Smooth muscle cell (in vitro differentiated cells): ENCODE results near the gene NEK7. TPM values are rescaled to one million over a fixed set of nuclear protein-coding genes. Genes with fewer than 3 reads are reported as not detected.

Source experiments
- DNase-seq: peaks from one replicate; lab custom pipeline; 2025; ENCODE audit not compliant: unreplicated experiment; lab: John Stamatoyannopoulos, UW
- H2AFZ ChIP-seq: fragments of 200-600 bp; sonication (generic); 2 replicates; pipeline ENCODE4 v1.6.0; 2016; ENCODE audit warnings: antibody characterized with exemption, low read depth, mild to moderate bottlenecking
- H3F3A ChIP-seq: fragments of 200-600 bp; sonication (generic); 2 replicates; pipeline ENCODE4 v1.6.0; 2017; ENCODE audit warnings: antibody characterized with exemption, low read depth
- H3K27ac ChIP-seq: fragments of 200-600 bp; sonication (generic); 2 replicates; pipeline ENCODE4 v1.5.1; 2016; ENCODE audit warnings: low read depth, mild to moderate bottlenecking
- H3K27me3 ChIP-seq: fragments of 200-600 bp; sonication (generic); 2 replicates; pipeline ENCODE4 v1.6.1; 2016; ENCODE audit warnings: low read depth, mild to moderate bottlenecking
- H3K36me3 ChIP-seq: fragments of 200-600 bp; sonication (generic); 2 replicates; pipeline ENCODE4 v1.5.1; 2016; ENCODE audit warnings: low read depth
- H3K4me1 ChIP-seq: fragments of 200-600 bp; sonication (generic); 2 replicates; pipeline ENCODE4 v1.5.1; 2016; ENCODE audit warnings: low read depth
- H3K4me2 ChIP-seq: fragments of 200-600 bp; sonication (generic); 2 replicates; pipeline ENCODE4 v1.6.0; 2016; ENCODE audit warnings: mild to moderate bottlenecking
- H3K4me3 ChIP-seq: fragments of 200-600 bp; sonication (generic); 2 replicates; pipeline ENCODE4 v1.5.1; 2016; ENCODE audit warnings: mild to moderate bottlenecking
- H3K79me2 ChIP-seq: fragments of 200-600 bp; sonication (generic); 2 replicates; pipeline ENCODE4 v1.6.0; 2016; ENCODE audit warnings: low read depth, mild to moderate bottlenecking
- H3K9ac ChIP-seq: fragments of 200-600 bp; sonication (generic); 2 replicates; pipeline ENCODE4 v1.6.0; 2016; ENCODE audit warnings: low read depth
- H3K9me3 ChIP-seq: fragments of 200-600 bp; sonication (generic); replicated peaks from 2 replicates; pipeline ENCODE4 v1.5.1; 2016; ENCODE audit warnings: low read depth
- H4K20me1 ChIP-seq: fragments of 200-600 bp; sonication (generic); 2 replicates; pipeline ENCODE4 v1.6.0; 2016; ENCODE audit warnings: low read depth
- WGBS: methylation state at CpG from one replicate; pipeline ENCODE4 v1.1.7; 2016; ENCODE audit warnings: low lambda C conversion rate; 5-methylcytosine and 5-hydroxymethylcytosine counted together
- polyA plus RNA-seq: library from polyadenylated mRNA; unstranded; fragments of >200 nt; fragmentation: Nextera tagmentation; extraction: Ambion mirVana; gene quantifications from 2 replicates; pipeline ENCODE4 v1.2.1, GENCODE V29; 2016
- total RNA-seq: library from RNA; depleted of rRNA; stranded (reverse); fragments of >200 nt; gene quantifications from 2 replicates; pipeline ENCODE4 v1.2.3, GENCODE V29; 2014
- TF ChIP-seq, protein P1 (sequence below): fragments of 200-600 bp; sonication (generic); IDR thresholded peaks from 2 replicates; pipeline ENCODE4 v1.5.1; 2017; ENCODE audit warnings: borderline replicate concordance, mild to moderate bottlenecking, antibody characterized with exemption; ENCODE audit not compliant: insufficient read depth, poor library complexity, severe bottlenecking

The NEK7 gene
- total and polyA plus RNA-seq, 2 experiments from 2014 or later, result 26.1 to 141 TPM

- TF ChIP-seq, protein P1, sequence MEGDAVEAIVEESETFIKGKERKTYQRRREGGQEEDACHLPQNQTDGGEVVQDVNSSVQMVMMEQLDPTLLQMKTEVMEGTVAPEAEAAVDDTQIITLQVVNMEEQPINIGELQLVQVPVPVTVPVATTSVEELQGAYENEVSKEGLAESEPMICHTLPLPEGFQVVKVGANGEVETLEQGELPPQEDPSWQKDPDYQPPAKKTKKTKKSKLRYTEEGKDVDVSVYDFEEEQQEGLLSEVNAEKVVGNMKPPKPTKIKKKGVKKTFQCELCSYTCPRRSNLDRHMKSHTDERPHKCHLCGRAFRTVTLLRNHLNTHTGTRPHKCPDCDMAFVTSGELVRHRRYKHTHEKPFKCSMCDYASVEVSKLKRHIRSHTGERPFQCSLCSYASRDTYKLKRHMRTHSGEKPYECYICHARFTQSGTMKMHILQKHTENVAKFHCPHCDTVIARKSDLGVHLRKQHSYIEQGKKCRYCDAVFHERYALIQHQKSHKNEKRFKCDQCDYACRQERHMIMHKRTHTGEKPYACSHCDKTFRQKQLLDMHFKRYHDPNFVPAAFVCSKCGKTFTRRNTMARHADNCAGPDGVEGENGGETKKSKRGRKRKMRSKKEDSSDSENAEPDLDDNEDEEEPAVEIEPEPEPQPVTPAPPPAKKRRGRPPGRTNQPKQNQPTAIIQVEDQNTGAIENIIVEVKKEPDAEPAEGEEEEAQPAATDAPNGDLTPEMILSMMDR, result no peak
- Histone ChIP-seq H3K9ac (peak overlapping the region; percentile 40), H3K4me1 (peaks cover 23% of the 10 kb centered on the region), H3K9me3 (no peaks in the 10 kb centered on the region), H2AFZ (no peak overlapping the region), H4K20me1 (peaks cover 85% of the 10 kb centered on the region), H3F3A (peaks cover 7% of the 10 kb centered on the region), H3K4me2 (peak overlapping the region; percentile 14), H3K27me3 (no peaks in the 10 kb centered on the region), H3K27ac (peak overlapping the region; percentile 78), H3K4me3 (no peak overlapping the region), H3K79me2 (peaks cover 98% of the 10 kb centered on the region), H3K36me3 (no peaks in the 10 kb centered on the region)
- DNase-seq, result no peak
- 78% methylated on average over 5 of the region's 5 CpGs for WGBS
Measured at GRCh38 chr1:198175423-198176170, 18.8 kb downstream of the NEK7 start.

- Histone ChIP-seq H3K4me1 (peaks cover 24% of the 10 kb centered on the region), H3K9me3 (no peaks in the 10 kb centered on the region), H3K4me3 (no peak overlapping the region), H2AFZ (no peak overlapping the region), H3K27me3 (no peaks in the 10 kb centered on the region), H3K79me2 (peaks cover 98% of the 10 kb centered on the region), H3F3A (peaks cover 7% of the 10 kb centered on the region), H3K27ac (peak overlapping the region; percentile 78), H3K4me2 (no peak overlapping the region), H3K9ac (peak overlapping the region; percentile 39), H3K36me3 (no peaks in the 10 kb centered on the region), H4K20me1 (peaks cover 85% of the 10 kb centered on the region)
- WGBS, result 95% methylated on average over 1 of the region's 1 CpG
- no peak for DNase-seq
- TF ChIP-seq, protein P1, result no peak
Measured at GRCh38 chr1:198176179-198176578, 19.4 kb downstream of the NEK7 start.

DNA sequence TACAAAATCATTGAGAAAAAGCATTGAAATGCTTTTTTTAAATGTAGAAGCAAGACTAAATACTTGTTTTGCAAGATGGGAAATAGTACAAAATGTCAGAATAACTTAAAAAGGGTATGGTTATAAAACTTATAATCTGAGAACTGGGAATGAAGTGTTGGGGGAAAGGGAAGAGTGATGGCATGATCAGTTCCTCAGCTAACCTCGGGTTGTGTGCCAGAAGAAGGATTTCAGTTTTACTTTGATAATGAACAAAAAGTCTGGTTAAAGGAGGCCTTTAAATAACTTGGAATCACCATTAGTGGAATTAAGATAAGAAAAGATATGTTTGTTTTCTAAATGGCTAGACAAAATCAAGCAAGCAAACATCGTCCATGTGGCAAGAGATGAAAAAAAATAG is 20.7 kb downstream of the NEK7 start:
- TF ChIP-seq, protein P1, result no peak
- peak overlapping the region; percentile 78 for H3K27ac ChIP-seq
- H3K9ac ChIP-seq, result peak overlapping the region; percentile 36
- peaks cover 98% of the 10 kb centered on the region for H3K79me2 ChIP-seq
- H3K36me3 ChIP-seq, result no peaks in the 10 kb centered on the region
- no peaks in the 10 kb centered on the region for H3K9me3 ChIP-seq
- 21% methylated on average over 2 of the region's 2 CpGs for WGBS
- peaks cover 7% of the 10 kb centered on the region for H3F3A ChIP-seq
- H3K27me3 ChIP-seq, result no peaks in the 10 kb centered on the region
- peak overlapping the region; percentile 64 for H3K4me2 ChIP-seq
- no peak overlapping the region for H2AFZ ChIP-seq
- no peak overlapping the region for H3K4me3 ChIP-seq
- DNase-seq, result no peak
- H3K4me1 ChIP-seq, result peaks cover 24% of the 10 kb centered on the region
- peaks cover 83% of the 10 kb centered on the region for H4K20me1 ChIP-seq

DNA sequence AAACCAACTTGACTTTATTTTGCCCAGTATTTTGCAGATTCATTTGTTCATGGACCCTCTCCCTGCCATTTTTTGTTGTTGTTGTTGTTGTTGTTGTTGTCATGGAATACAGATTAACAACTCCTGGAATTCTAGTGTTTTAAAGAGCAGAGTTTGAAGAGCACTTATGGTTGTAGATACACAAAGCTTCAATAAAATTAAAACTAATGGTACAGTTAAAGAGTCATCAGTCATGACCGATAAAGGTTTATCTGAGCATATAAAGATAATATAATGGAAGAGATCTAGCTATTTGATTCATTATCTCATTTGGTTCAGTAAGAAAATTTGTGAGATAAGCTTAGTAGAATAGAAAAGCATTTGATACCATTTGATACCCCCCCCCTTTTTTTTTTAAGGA is 21.8 kb downstream of the NEK7 start:
- TF ChIP-seq, protein P1, result no peak
- WGBS, result 51% methylated on average over 1 of the region's 1 CpG
- no peak overlapping the region for H3K9ac ChIP-seq
- peak overlapping the region; percentile 64 for H3K4me2 ChIP-seq
- DNase-seq, result no peak
- peaks cover 24% of the 10 kb centered on the region for H3K4me1 ChIP-seq
- H3K9me3 ChIP-seq, result no peaks in the 10 kb centered on the region
- H3F3A ChIP-seq, result peaks cover 7% of the 10 kb centered on the region
- no peak overlapping the region for H3K4me3 ChIP-seq
- no peaks in the 10 kb centered on the region for H3K36me3 ChIP-seq
- H3K79me2 ChIP-seq, result peaks cover 98% of the 10 kb centered on the region
- H3K27me3 ChIP-seq, result no peaks in the 10 kb centered on the region
- H2AFZ ChIP-seq, result no peak overlapping the region
- H4K20me1 ChIP-seq, result peaks cover 87% of the 10 kb centered on the region
- H3K27ac ChIP-seq, result peak overlapping the region; percentile 78
